Measurements from ENCODE around the gene URB1.

Gene URB1

GRCh38 chr21:32422064-32422463, 29.3 kb upstream of the URB1 start:
- Histone ChIP-seq H3K36me3 (no peaks in the 10 kb centered on the region), H3K27me3 (ENCODE audit: insufficient read depth, low read depth, severe bottlenecking) (peaks cover 8% of the 10 kb centered on the region), H3K4me3 (ENCODE audit: low read depth, low read length) (no peak overlapping the region), H3K9me3 (ENCODE audit: severe bottlenecking) (peaks cover 11% of the 10 kb centered on the region), H3K27ac (no peak overlapping the region)
- DNase-seq: no peak
- no peak for TF ChIP-seq CTCF (IDR thresholded peaks at IDR 0.05; ENCODE audit: low read depth, low read length)

GRCh38 chr21:32418146-32418545, 25.3 kb upstream of the URB1 start:
- no peak for TF ChIP-seq CTCF (IDR thresholded peaks at IDR 0.05; ENCODE audit: low read depth, low read length)
- H3K27me3 ChIP-seq (ENCODE audit: insufficient read depth, low read depth, severe bottlenecking): peaks cover 33% of the 10 kb centered on the region

GRCh38 chr21:32415451-32416398, 22.9 kb upstream of the URB1 start:
- H3K36me3 ChIP-seq: no peaks in the 10 kb centered on the region
- no peak for TF ChIP-seq CTCF (IDR thresholded peaks at IDR 0.05; ENCODE audit: low read depth, low read length)
- no peaks in the 10 kb centered on the region for H3K9me3 ChIP-seq (ENCODE audit: severe bottlenecking)
- no peak overlapping the region for H3K4me3 ChIP-seq (ENCODE audit: low read depth, low read length)
- DNase-seq: no peak
- no peak overlapping the region for H3K27ac ChIP-seq
- H3K27me3 ChIP-seq (ENCODE audit: insufficient read depth, low read depth, severe bottlenecking): peaks cover 56% of the 10 kb centered on the region

More at GRCh38 chr21:32418146-32418545, 25.3 kb upstream of the URB1 start:
- H3K9me3 ChIP-seq (ENCODE audit: severe bottlenecking): peaks cover 11% of the 10 kb centered on the region
- H3K36me3 ChIP-seq: no peaks in the 10 kb centered on the region
- H3K4me3 ChIP-seq (ENCODE audit: low read depth, low read length): no peak overlapping the region
- H3K27ac ChIP-seq: no peak overlapping the region
- DNase-seq: no peak

GRCh38 chr21:32414579-32415358, 22.0 kb upstream of the URB1 start:
- H3K27ac ChIP-seq: no peak overlapping the region
- no peak overlapping the region for H3K4me3 ChIP-seq (ENCODE audit: low read depth, low read length)
- DNase-seq: no peak
- H3K9me3 ChIP-seq (ENCODE audit: severe bottlenecking): no peaks in the 10 kb centered on the region
- peak; percentile 29; the same call in 1 of the 2 replicates for TF ChIP-seq CTCF (IDR thresholded peaks at IDR 0.05; ENCODE audit: low read depth, low read length)
- H3K36me3 ChIP-seq: no peaks in the 10 kb centered on the region
- peaks cover 64% of the 10 kb centered on the region for H3K27me3 ChIP-seq (ENCODE audit: insufficient read depth, low read depth, severe bottlenecking)

DNA sequence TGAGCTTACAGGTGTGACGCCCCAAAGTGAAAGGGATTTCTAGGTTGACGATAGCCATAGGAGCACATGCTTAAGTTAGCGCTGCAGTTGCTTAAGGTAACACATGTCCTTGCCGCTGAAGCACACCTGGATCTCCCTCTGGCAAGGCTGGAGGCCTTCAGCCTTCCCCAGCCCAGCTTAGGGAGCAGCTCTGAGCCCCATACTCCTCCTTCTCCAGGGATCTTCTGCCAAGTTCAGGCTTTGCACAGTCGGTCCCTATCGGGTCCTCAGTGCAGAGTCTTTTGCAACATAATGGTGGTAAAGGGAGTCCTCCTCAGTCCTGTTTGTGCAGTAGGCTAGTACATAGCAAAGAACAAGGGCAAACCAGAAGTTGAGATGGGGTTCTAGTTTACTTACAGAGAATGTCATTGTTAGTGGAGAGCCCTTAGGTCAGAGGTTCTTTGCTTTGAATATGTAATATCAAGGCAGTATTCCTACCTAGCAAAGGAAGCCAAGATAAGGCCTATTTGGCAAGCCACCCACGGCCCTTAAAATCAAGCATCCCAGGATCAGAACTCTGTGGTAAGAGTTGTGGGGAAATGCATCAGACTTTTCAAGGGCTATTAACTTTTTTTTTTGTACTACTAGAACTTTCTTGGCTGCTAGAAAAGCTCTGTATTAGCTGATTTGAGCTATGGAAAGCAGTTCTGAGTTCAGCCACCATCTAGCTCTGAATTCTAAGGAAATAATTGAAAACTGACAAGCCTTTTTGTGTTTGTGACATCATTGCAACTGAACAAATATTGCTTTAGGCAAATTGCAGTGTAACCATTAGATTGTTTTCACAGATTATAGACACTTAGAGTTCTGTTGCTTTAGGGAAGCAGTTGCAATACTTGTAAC, 21.1 kb upstream of the URB1 start:
- no peak for TF ChIP-seq CTCF (IDR thresholded peaks at IDR 0.05; ENCODE audit: low read depth, low read length)
- H3K4me3 ChIP-seq (ENCODE audit: low read depth, low read length): no peak overlapping the region
- H3K36me3 ChIP-seq: no peaks in the 10 kb centered on the region
- peaks cover 66% of the 10 kb centered on the region for H3K27me3 ChIP-seq (ENCODE audit: insufficient read depth, low read depth, severe bottlenecking)
- H3K9me3 ChIP-seq (ENCODE audit: severe bottlenecking): no peaks in the 10 kb centered on the region
- DNase-seq: no peak
- no peak overlapping the region for H3K27ac ChIP-seq
